DMS153 treated with DMSO at 0.1 percent for 48 hours (cell line): ENCODE results near the gene BEND3.

Experiments
- DNase-seq: peaks from one replicate; lab custom pipeline; 2025; ENCODE audit not compliant: unreplicated experiment; lab: John Stamatoyannopoulos, UW

BEND3 gene

DNA sequence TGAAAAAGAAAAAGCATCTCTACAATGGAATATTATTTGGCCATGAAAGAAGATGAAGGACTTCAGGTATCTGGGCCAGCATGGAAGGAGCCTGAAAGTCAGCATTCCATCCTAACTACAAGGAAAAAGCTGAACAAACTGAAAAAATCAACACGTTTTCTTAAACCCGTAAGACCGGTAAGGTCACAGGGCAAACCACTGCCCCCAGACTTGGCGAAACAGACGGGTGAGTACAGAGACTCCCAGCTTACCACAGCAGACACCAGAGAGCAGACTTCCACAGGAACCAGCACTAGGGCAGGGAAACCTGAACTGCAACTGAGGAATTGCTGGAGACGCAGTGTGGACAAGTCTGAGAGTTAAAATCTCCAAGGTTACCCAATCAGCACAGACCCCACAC, 31.4 kb downstream of the BEND3 start:
- DNase-seq: no peak

DNA sequence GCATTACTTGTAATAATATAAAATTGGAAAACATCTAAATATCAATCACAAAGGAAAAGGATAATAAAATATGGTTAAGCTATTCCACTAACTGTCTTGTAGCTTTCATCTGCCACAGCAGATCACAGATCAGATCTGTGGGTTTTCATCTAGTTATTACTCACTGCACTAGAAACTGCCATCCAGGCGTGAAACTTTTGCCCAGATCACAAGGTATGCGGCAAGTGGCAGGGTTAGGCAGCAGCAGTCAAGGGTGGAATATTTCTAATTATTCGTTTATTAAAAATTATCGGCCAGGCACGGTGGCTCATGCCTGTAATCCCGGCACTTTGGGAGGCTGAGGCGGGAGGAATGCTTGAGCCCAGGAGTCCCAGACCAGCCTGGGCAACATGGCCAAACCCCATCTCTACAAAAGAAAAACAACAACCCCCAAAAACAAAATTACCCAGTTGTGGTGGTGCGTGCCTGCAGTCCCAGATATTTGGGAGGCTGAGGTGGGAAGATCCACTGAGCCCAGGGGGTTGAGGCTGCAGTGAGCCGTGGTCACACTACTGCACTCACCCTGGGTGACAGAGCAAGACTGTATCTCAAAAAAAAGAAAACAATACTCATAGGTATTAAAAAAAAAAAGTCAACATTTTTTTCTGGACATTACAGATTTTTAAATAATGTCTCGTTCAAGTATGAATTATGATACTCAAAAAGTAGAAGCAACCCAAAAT, 32.1 kb downstream of the BEND3 start:
- DNase-seq: no peak

DNA sequence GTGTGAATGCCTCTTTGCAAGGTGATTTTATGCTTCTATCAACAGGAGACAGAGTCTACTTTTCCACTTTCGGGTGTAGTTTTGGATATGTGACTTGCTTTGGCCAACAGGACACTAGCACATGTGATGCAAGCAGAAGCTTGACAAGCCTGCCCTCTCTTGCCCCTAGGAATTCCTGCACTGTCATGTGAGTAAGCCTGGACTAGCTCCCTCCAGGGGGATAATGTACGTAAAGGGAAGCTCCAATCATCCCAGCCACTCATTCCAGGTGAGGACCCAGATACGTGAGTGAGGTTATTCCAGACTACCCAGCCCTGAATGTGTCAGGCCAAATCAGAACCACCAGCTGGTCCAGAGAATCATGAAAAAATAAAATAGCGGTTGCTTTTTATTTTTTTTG, 33.3 kb downstream of the BEND3 start:
- DNase-seq: no peak

DNA sequence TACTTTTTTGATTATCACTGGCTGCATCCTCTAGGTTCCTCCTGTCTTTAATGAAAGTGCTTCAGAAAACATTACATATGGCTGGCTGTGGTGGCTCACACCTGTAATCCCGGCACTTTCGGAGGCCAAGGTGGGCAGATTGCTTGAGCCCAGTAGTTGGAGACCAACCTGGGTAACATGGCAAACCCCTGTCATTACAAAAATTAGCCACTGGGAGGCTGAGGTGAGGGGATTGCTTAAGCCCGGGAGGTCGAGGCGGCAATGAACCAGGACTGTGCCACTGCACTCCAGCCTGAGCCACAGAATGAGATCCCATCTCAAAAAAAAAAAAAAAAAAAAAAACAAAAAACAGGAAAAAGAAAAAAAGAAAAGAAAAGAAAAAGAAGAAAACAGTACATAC, 35.3 kb downstream of the BEND3 start:
- no peak for DNase-seq

DNA sequence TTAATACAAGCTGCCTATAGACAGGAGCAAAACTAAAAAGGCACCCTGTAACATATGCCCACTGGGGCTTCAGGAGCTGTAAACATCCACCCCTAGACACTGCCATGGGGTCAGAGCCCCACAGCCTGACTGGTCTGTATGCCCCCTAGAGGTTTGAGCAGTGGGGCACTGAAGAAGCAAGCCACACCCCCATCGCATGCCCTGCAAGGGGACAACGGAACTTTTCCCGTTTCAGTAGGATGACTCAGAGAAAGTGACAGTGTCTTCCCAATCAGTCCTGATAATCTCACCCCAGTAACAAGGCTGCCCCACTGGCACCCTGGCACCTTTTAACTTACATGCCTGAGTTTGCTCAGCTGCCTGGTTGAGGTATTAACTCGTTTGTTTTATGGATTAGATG, 35.9 kb downstream of the BEND3 start:
- DNase-seq: no peak

DNA sequence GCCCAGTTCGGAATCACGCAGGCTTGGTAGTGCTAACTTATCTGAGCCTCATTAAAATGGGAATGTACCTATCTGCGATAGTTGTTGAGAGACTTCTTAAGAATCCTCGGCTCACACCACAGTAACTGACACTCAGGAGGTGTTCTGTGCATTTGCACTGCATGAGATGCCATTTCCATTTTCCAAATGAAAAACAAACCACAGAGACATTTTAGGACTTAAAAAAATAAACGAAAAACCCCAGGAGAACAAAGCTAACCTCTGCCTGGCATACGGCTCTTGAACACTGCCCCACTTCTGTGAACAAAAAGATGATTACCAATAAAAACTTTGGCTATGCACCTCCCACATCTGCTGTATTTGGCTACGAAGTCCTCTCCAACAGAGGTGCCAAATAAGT, 37.6 kb downstream of the BEND3 start:
- DNase-seq: no peak

DNA sequence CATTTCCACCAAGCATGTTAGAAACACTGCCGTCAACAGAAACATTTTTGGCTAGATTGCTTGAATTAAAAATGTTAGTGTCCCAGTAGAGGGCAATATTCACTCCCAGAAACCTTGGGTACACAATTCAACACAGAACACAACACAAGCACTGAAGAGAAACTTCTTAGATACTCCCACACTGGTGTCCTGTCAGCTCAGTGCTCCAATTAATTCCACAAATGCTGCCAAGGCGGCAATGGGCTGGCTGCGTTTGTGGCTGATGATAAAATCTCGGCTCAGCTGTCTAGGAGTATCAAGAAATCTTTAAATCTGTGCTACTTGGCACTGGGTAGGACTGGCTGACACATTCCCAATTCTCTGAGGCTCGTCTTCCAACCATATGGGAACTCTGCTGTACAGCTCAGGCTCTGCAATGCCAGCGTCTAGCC, 39.3 kb downstream of the BEND3 start:
- no peak for DNase-seq

DNA sequence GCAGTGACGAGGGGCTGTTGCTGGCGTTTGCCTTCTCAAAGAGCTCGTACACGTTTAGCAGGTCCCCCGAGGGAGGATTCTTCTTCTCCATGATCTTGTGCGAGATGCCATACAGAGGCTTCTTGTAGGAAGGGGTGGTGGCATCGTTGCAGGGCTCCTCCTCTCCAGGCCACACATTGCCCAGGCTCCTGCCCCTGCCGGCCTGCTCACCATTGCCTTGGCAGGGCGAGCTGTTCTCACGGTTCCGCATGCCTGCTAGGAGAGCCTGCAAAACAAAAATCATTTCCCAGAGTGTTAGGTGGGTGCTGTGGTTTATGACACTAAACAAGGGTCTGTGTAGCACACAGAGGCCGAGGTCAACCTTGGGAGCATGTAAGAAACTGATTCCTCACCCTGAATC, 44.6 kb downstream of the BEND3 start:
- no peak for DNase-seq

- DNase-seq: no peak
Measured at GRCh38 chr6:107069631-107070548, 45.4 kb downstream of the BEND3 start.

DNA sequence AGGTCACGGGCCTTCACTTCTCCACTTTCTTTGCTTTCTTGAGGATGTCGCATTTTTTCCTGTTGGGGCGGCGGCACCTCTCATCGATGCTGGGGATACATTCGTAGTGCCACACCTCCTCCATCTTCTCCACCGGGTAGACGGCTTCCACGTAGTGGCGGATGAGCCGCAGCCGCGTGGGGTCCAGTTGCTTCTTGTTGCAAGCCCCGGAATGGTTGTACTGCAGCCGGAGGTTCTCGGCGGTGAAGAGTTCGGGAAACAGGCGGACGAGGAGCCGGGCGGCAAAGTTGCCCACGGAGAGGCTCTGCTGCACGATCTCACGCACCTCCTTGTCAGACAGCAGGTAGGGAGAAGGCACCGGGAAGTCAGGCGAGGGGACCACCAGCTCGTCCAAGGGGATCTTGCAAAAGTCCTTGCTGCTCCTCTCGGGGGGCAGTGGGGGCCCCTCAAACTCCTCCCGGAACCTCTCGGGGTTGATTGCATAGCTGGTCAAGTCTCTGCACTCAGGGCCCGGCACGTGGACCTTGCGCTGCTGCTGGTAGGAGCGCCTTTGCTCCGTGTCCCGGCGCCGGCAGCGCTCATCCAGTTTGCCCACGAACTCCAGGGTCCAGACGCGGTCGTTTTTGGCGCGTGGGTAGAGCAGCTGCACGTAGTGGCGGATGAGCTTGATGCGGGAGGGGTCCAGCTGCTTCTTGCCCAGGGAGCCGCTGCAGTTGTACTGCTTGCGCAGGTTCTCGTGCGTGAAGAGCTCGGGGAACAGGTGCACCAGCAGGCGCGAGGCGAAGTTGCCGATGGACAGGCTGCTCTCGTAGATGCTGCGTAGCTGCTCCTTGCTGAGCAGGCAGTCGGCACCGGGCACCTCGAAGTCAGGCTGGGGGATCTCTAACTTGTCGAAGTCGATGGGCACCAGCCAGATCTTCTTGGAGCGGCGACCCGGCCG, 46.4 kb downstream of the BEND3 start:
- DNase-seq: no peak

- DNase-seq: no peak
Measured at GRCh38 chr6:107066697-107067659, 48.3 kb downstream of the BEND3 start.

GRCh38 chr6:107064579-107065065, 50.7 kb downstream of the BEND3 start:
- DNase-seq: no peak

DNA sequence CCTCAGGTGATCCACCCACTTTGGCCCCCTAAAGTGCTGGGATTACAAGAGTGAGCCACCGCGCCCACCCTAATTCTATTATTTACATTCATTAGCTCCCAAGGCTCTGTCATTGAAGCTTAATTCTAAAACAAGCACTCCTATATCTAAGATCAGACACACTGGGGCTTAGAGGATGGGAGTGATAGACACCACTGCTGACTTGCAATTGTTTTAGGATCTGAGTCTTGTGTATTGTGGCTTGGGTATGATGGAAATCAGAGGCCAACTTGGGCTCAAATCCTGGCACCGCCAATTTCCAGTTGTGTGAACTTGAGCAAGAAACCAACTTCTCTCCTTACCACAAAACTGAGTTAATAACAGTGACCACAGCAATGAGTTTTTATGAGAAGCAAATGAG, 52.6 kb downstream of the BEND3 start:
- DNase-seq: no peak

GRCh38 chr6:107061125-107062020, 53.9 kb downstream of the BEND3 start:
- no peak for DNase-seq

DNA sequence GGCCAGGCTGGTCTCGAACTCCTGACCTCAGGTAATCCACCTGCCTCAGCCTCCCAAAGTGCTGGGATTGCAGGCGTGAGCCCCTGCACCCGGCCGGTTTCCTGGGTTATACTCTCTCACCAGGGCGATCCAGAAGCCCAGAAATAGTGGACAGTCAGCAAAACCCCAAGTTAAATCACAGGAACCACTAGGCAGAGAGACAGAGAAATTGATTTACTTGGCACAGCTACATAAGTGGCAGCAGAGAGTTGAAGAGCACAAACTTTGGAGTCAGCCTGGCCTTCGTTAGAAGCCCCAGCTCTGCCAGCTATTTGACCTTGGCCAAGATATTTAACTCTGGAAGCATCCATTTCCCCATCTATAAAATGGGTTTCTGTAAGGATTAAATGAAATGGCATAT, 54.6 kb downstream of the BEND3 start:
- DNase-seq: no peak

DNA sequence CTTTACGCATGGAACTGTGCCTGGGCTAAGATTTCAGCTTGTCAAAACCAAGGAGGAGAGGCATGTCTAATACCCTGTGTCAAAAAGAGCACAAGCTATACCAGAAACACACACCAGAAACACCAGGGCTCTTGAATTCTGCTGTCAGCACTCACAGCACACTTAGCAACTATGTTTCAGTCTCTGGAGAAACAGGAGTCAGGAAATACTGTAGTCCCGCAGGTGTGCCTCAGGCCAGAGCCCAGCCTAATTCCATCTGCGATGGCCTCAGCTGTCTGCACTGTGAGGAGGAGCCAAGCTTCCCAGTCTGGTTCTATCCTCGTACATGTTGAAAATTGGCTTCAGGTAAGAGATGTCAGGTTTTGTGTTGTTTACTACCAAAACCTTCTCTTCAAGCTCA, 55.7 kb downstream of the BEND3 start:
- DNase-seq: no peak

GRCh38 chr6:107057679-107058078, 57.6 kb downstream of the BEND3 start:
- no peak for DNase-seq

DNA sequence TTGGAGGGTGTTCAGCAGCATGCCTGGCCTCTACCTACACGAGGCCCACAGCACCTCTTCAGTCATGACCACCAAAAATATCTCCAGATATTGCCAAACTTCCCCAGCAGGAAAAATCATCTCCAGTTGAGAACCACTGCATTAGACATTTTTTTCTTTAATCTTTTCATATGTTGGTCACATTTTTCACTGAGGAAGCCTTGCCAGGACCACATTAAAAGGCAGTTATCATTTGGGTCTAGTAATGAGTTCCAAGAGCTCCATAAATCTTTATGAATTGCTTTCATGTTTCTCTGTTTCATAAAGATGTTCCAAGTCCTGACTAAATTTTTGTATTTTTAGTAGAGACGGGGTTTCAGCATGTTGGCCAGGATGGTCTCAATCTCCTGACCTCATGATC, 58.5 kb downstream of the BEND3 start:
- no peak for DNase-seq

DNA sequence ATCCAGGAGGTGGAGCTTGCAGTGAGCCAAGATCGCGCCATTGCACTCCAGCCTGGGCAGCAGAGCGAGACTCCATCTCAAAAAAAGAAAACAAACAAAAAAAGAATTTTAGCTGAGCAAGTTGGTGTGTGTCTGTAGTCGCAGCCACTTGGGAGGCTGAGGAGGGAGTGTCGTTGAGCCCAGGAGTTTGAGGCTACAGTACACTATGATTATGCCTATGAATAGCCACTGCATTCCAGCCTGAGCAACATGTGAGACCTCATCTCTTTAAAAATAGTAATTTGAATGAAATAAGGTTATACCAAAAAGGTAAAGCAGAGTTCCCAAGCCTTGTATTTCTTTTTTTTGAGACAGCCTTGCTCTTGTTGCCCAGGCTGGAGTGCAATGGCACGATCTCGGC, 67.5 kb downstream of the BEND3 start:
- DNase-seq: no peak
